SK-MEL-5 (cell line): Measurements from ENCODE around the gene TRAF5. TPM values are rescaled to one million over a fixed set of nuclear protein-coding genes. Genes with fewer than 3 reads are reported as not detected.
"Not testable (repeated sequence)": the region's sequence is repeated elsewhere in the genome, so short reads cannot be mapped to it uniquely, and the experiment has no call there.

Source experiments
- DNase-seq: peaks from one replicate; pipeline ENCODE4 v3.0.0-alpha.2; 2016; ENCODE audit warnings: low read depth, low spot score
- in situ Hi-C: cut with HindIII; loops from 2 replicates; pipeline ENCODE4 v1.10.0; 2016; ENCODE audit warnings: low sequenced_read_pairs, high pct_unique_total_duplicates, low pct_unique_long_range_greater_than_20kb
- total RNA-seq: library from RNA; depleted of rRNA; stranded (reverse); fragments of >200 nt; shearing (Covaris generic); gene quantifications from 2 replicates; pipeline ENCODE4 v1.2.3, GENCODE V29; 2014

The TRAF5 gene
- total RNA-seq, 1 experiment from 2014 or later, result 12.9 TPM

- DNase-seq, result peak; percentile 95
- in situ Hi-C loops, result no loop called here
Measured at GRCh38 chr1:211382714-211383480, 56.3 kb downstream of the TRAF5 start.

GRCh38 chr1:211384524-211384923 is 57.9 kb downstream of the TRAF5 start:
- in situ Hi-C loops, result no loop called here

GRCh38 chr1:211386921-211387320 is 60.3 kb downstream of the TRAF5 start:
- no peak for DNase-seq
- in situ Hi-C loops, result no loop called here

More at GRCh38 chr1:211384524-211384923, 57.9 kb downstream of the TRAF5 start:
- DNase-seq, result no peak

GRCh38 chr1:211390829-211391228 is 64.2 kb downstream of the TRAF5 start:
- in situ Hi-C loops, DNase-seq: not testable (repeated sequence)

GRCh38 chr1:211393203-211393602 is 66.6 kb downstream of the TRAF5 start:
- in situ Hi-C loops, result no loop called here
- no peak for DNase-seq

- in situ Hi-C loops, DNase-seq: not testable (repeated sequence)
Measured at GRCh38 chr1:211398266-211398930, 71.8 kb downstream of the TRAF5 start.

- in situ Hi-C loops, DNase-seq: not testable (repeated sequence)
Measured at GRCh38 chr1:211399851-211400393, 73.3 kb downstream of the TRAF5 start.

GRCh38 chr1:211401751-211402150 is 75.1 kb downstream of the TRAF5 start:
- DNase-seq, in situ Hi-C loops: not testable (repeated sequence)

- DNase-seq, in situ Hi-C loops: not testable (repeated sequence)
Measured at GRCh38 chr1:211406086-211406485, 79.5 kb downstream of the TRAF5 start.

GRCh38 chr1:211407749-211408148 is 81.1 kb downstream of the TRAF5 start:
- in situ Hi-C loops, DNase-seq: not testable (repeated sequence)

GRCh38 chr1:211411639-211412038 is 85.0 kb downstream of the TRAF5 start:
- DNase-seq, result no peak

GRCh38 chr1:211415700-211416099 is 89.1 kb downstream of the TRAF5 start:
- in situ Hi-C loops, result no loop called here
- no peak for DNase-seq

More at GRCh38 chr1:211411639-211412038, 85.0 kb downstream of the TRAF5 start:
- in situ Hi-C loops, result no loop called here

- DNase-seq, in situ Hi-C loops: not testable (repeated sequence)
Measured at GRCh38 chr1:211416246-211416627, 89.6 kb downstream of the TRAF5 start.

- in situ Hi-C loops, DNase-seq: not testable (repeated sequence)
Measured at GRCh38 chr1:211416628-211417323, 90.1 kb downstream of the TRAF5 start.

- no peak for DNase-seq
- in situ Hi-C loops, result no loop called here
Measured at GRCh38 chr1:211420389-211420788, 93.8 kb downstream of the TRAF5 start.

GRCh38 chr1:211420845-211421454 is 94.3 kb downstream of the TRAF5 start:
- no peak for DNase-seq
- in situ Hi-C loops, result no loop called here

GRCh38 chr1:211424018-211424417 is 97.4 kb downstream of the TRAF5 start:
- DNase-seq, result no peak
- in situ Hi-C loops, result no loop called here
